Endodermal cell (in vitro differentiated cells): ENCODE measurements around the gene CRISP1. TPM values are rescaled to one million over a fixed set of nuclear protein-coding genes. Genes with fewer than 3 reads are reported as not detected.

ENCODE experiments used
- DNase-seq: peaks from one replicate; pipeline ENCODE4 v3.0.0-alpha.2; 2017
- H3K27ac ChIP-seq: 2 replicates; pipeline ENCODE4 v1.5.1; 2013; ENCODE audit warnings: mild to moderate bottlenecking, low read depth, low read length, moderate library complexity
- H3K27me3 ChIP-seq: 2 replicates; pipeline ENCODE4 v1.6.1; 2013; ENCODE audit warnings: mild to moderate bottlenecking, low read length, moderate library complexity; ENCODE audit not compliant: insufficient read depth, control insufficient read depth, poor library complexity, severe bottlenecking
- H3K36me3 ChIP-seq: 2 replicates; pipeline ENCODE4 v1.7.0; 2013; ENCODE audit warnings: mild to moderate bottlenecking, low read length, moderate library complexity; ENCODE audit not compliant: control insufficient read depth, insufficient read depth
- H3K4me1 ChIP-seq: one replicate; pipeline ENCODE4 v1.7.0; 2013; ENCODE audit warnings: low read length; ENCODE audit not compliant: control insufficient read depth, insufficient read depth
- H3K4me3 ChIP-seq: 2 replicates; pipeline ENCODE4 v1.5.1; 2013; ENCODE audit warnings: mild to moderate bottlenecking, low read length, moderate library complexity
- H3K9ac ChIP-seq: 2 replicates; pipeline ENCODE4 v1.6.1; 2013; ENCODE audit warnings: mild to moderate bottlenecking, low read length, moderate library complexity; ENCODE audit not compliant: poor library complexity, severe bottlenecking; ENCODE audit errors: extremely low read depth
- H3K9me3 ChIP-seq: 2 replicates; pipeline ENCODE4 v1.6.1; 2013; ENCODE audit warnings: mild to moderate bottlenecking, low read length, moderate library complexity; ENCODE audit not compliant: control insufficient read depth
- H3K27ac Mint-ChIP-seq: 2 replicates; pipeline ENCODE4 v1.8.0; 2020; ENCODE audit warnings: mixed read lengths
- H3K27me3 Mint-ChIP-seq: 2 replicates; pipeline ENCODE4 v1.8.0; 2021; ENCODE audit warnings: mild to moderate bottlenecking, mixed read lengths; ENCODE audit not compliant: insufficient read depth
- H3K36me3 Mint-ChIP-seq: 2 replicates; pipeline ENCODE4 v1.8.0; 2020; ENCODE audit warnings: low read depth, mixed read lengths
- H3K4me1 Mint-ChIP-seq: 2 replicates; pipeline ENCODE4 v1.8.0; 2020; ENCODE audit warnings: mixed read lengths
- H3K4me3 Mint-ChIP-seq: 2 replicates; pipeline ENCODE4 v1.8.0; 2020; ENCODE audit warnings: mild to moderate bottlenecking, moderate library complexity, mixed read lengths
- H3K9me3 Mint-ChIP-seq: 2 replicates; pipeline ENCODE4 v1.8.0; 2020; ENCODE audit warnings: mild to moderate bottlenecking, mixed read lengths
- CTCF ChIP-seq: fragments of 200-600 bp; sonication (generic); conservative IDR thresholded peaks from 2 replicates; pipeline ENCODE4 v1.5.0; 2021; ENCODE audit warnings: antibody characterized with exemption, mild to moderate bottlenecking
- WGBS, 2 experiments: methylation state at CpG; one replicate each; pipeline versions ENCODE4 v1.1.5 to v1.1.7; 2013; ENCODE audit warnings: missing lambda C conversion rate in 2 of 2, mixed read lengths in 1 of 2; ENCODE audit not compliant: insufficient coverage in 1 of 2, insufficient read length in 1 of 2; 5-methylcytosine and 5-hydroxymethylcytosine counted together
- total RNA-seq, 2 donors: library from RNA; stranded (reverse); fragmentation: NEBNext Ultra II Directional in 1 of 2; extraction: Animal tissue kit (Norgen Biotek cat#: 25700) in 1 of 2; gene quantifications; 2 replicates in 1 of 2; 3 replicates in 1 of 2; pipeline ENCODE4 v1.2.1, GENCODE V29; 2021

The CRISP1 gene
- total RNA-seq, 2 donors from 2014 or later: not detected

- H3K4me3 Mint-ChIP-seq: no peak overlapping the region
- peaks cover 3% of the 10 kb centered on the region for H3K9me3 Mint-ChIP-seq
- TF ChIP-seq CTCF: no peak
- H3K27me3 ChIP-seq: no peaks in the 10 kb centered on the region
- H3K27ac Mint-ChIP-seq: no peak overlapping the region
- H3K4me1 ChIP-seq: no peaks in the 10 kb centered on the region
- H3K9ac ChIP-seq: no peak overlapping the region
- no peaks in the 10 kb centered on the region for H3K36me3 Mint-ChIP-seq
- peaks cover 4% of the 10 kb centered on the region for H3K4me1 Mint-ChIP-seq
- H3K4me3 ChIP-seq: no peak overlapping the region
- no peak overlapping the region for H3K27ac ChIP-seq
- DNase-seq: no peak
- H3K27me3 Mint-ChIP-seq: no peaks in the 10 kb centered on the region
- H3K36me3 ChIP-seq: no peaks in the 10 kb centered on the region
- 50 to 91% methylated on average over 1 to 2 of the region's 2 CpGs for WGBS, 2 experiments
- H3K9me3 ChIP-seq: no peaks in the 10 kb centered on the region
These were observed 18.7 kb downstream of the CRISP1 start for GRCh38 chr6:49847673-49848072.

GRCh38 chr6:49847014-49847413, 19.3 kb downstream of the CRISP1 start:
- Mint-ChIP-seq H3K9me3 (peaks cover 3% of the 10 kb centered on the region), H3K27me3 (no peaks in the 10 kb centered on the region), H3K27ac (no peak overlapping the region), H3K36me3 (no peaks in the 10 kb centered on the region), H3K4me3 (no peak overlapping the region), H3K4me1 (peaks cover 4% of the 10 kb centered on the region)
- Histone ChIP-seq H3K36me3 (no peaks in the 10 kb centered on the region), H3K9ac (no peak overlapping the region), H3K4me3 (no peak overlapping the region), H3K27ac (no peak overlapping the region), H3K9me3 (no peaks in the 10 kb centered on the region), H3K27me3 (no peaks in the 10 kb centered on the region), H3K4me1 (no peaks in the 10 kb centered on the region)
- 96% methylated on average over 4 of the region's 4 CpGs; no CpG with 5 or more reads in 1 of the 2 experiments for WGBS, 2 experiments
- TF ChIP-seq CTCF: no peak
- DNase-seq: no peak

- no peak for DNase-seq
- Histone ChIP-seq H3K9ac (no peak overlapping the region), H3K4me3 (no peak overlapping the region), H3K4me1 (no peaks in the 10 kb centered on the region), H3K27ac (no peak overlapping the region), H3K27me3 (no peaks in the 10 kb centered on the region), H3K36me3 (no peaks in the 10 kb centered on the region), H3K9me3 (no peaks in the 10 kb centered on the region)
- H3K4me3 Mint-ChIP-seq: no peak overlapping the region
- H3K36me3 Mint-ChIP-seq: no peaks in the 10 kb centered on the region
- H3K9me3 Mint-ChIP-seq: no peaks in the 10 kb centered on the region
- 93 to 100% methylated on average over 3 to 4 of the region's 4 CpGs for WGBS, 2 experiments
- TF ChIP-seq CTCF: no peak
- no peaks in the 10 kb centered on the region for H3K4me1 Mint-ChIP-seq
- H3K27me3 Mint-ChIP-seq: no peaks in the 10 kb centered on the region
- H3K27ac Mint-ChIP-seq: no peak overlapping the region
These were observed 24.9 kb downstream of the CRISP1 start for GRCh38 chr6:49841424-49841823.
